H1 (cell line): ENCODE data around the gene SLC5A10. TPM values are rescaled to one million over a fixed set of nuclear protein-coding genes. Genes with fewer than 3 reads are reported as not detected.

ENCODE experiments used
- CTCF ChIA-PET: fragments of 300-600 bp; sonication (Branson Sonifier 250); formaldehyde crosslinking; loops from one replicate; lab custom pipeline; 2021; ENCODE audit not compliant: partially characterized antibody; lab: Charles Lee
- POLR2A ChIA-PET: fragments of 300-600 bp; sonication (Branson Sonifier 250); formaldehyde crosslinking; loops from one replicate; lab custom pipeline; 2021; ENCODE audit warnings: inconsistent platforms; ENCODE audit not compliant: partially characterized antibody; lab: Charles Lee
- DNase-seq, 2 experiments: peaks; one replicate each; pipeline versions ENCODE4 v3.0.0 to v3.0.0-alpha.2; 2010 to 2022; ENCODE audit warnings: low spot score in 2 of 2, low read depth in 1 of 2, mixed read lengths in 1 of 2
- FAIRE-seq: peaks from 2 replicates; lab custom pipeline; 2011; peaks lifted over from hg19 to GRCh38; lab: Jason Lieb, UNC
- H2AFZ ChIP-seq: 2 replicates; pipeline ENCODE4 v1.8.1; 2012; ENCODE audit warnings: low read length, inconsistent platforms
- H2AK5ac ChIP-seq: 2 replicates; pipeline ENCODE4 v1.6.1; 2013; ENCODE audit warnings: low read depth, low read length
- H2BK120ac ChIP-seq: replicated peaks from 2 replicates; pipeline ENCODE3; 2013; ENCODE audit warnings: low read depth, low read length, inconsistent platforms
- H2BK12ac ChIP-seq: 2 replicates; pipeline ENCODE4 v1.6.1; 2013; ENCODE audit warnings: low read depth, low read length
- H2BK15ac ChIP-seq: 2 replicates; pipeline ENCODE4 v1.6.1; 2013; ENCODE audit warnings: low read length
- H2BK20ac ChIP-seq: 2 replicates; pipeline ENCODE4 v1.6.1; 2013; ENCODE audit warnings: low read length
- H2BK5ac ChIP-seq: 2 replicates; pipeline ENCODE4 v1.6.1; 2013; ENCODE audit warnings: low read depth, low read length
- H3K14ac ChIP-seq: 2 replicates; pipeline ENCODE4 v1.6.1; 2013; ENCODE audit warnings: inconsistent platforms; ENCODE audit not compliant: insufficient read length
- H3K18ac ChIP-seq: 2 replicates; pipeline ENCODE4 v1.6.1; 2013; ENCODE audit warnings: low read length; ENCODE audit errors: extremely low read depth
- H3K23ac ChIP-seq: 2 replicates; pipeline ENCODE4 v1.6.1; 2013; ENCODE audit warnings: inconsistent platforms; ENCODE audit not compliant: insufficient read length
- H3K23me2 ChIP-seq: 2 replicates; pipeline ENCODE4 v1.6.1; 2013; ENCODE audit warnings: low read depth, low read length
- H3K27ac ChIP-seq: 2 replicates; pipeline ENCODE4 v1.6.1; 2011; ENCODE audit warnings: low read depth, low read length, inconsistent platforms
- H3K27me3 ChIP-seq, 4 experiments: replicated peaks in 1 of 4; 1 replicate in 1 of 4; 2 replicates in 3 of 4; pipeline versions ENCODE4 v1.6.1 to v1.8.1; 2011 to 2013; ENCODE audit warnings: low read length in 3 of 4, mild to moderate bottlenecking in 3 of 4, inconsistent platforms in 2 of 4, mixed read lengths in 2 of 4, moderate library complexity in 1 of 4; ENCODE audit not compliant: control insufficient read depth in 3 of 4, insufficient read depth in 3 of 4; ENCODE audit errors: extremely low read depth in 1 of 4
- H3K36me3 ChIP-seq, 4 experiments: 2 replicates each; pipeline versions ENCODE4 v1.6.1 to v1.8.1; 2011 to 2013; ENCODE audit warnings: mild to moderate bottlenecking in 4 of 4, low read length in 3 of 4, moderate library complexity in 2 of 4, control low read depth in 1 of 4, inconsistent platforms in 1 of 4; ENCODE audit not compliant: insufficient read depth in 4 of 4, control insufficient read depth in 2 of 4
- H3K4ac ChIP-seq: replicated peaks from 2 replicates; pipeline ENCODE3; 2013; ENCODE audit warnings: low read length, low read depth, mixed read lengths, inconsistent platforms; ENCODE audit not compliant: insufficient read length
- H3K4me1 ChIP-seq, 4 experiments: replicated peaks in 1 of 4; 1 replicate in 1 of 4; 2 replicates in 3 of 4; pipeline versions ENCODE4 v1.6.1 to v1.8.1; 2011 to 2013; ENCODE audit warnings: low read length in 3 of 4, inconsistent platforms in 2 of 4, mixed read lengths in 1 of 4; ENCODE audit not compliant: insufficient read depth in 4 of 4, control insufficient read depth in 3 of 4
- H3K4me2 ChIP-seq, 2 experiments: 2 replicates each; pipeline versions ENCODE4 v1.6.1 to v1.8.1; 2011 to 2013; ENCODE audit warnings: low read depth in 2 of 2, low read length in 2 of 2, control low read depth in 1 of 2, inconsistent platforms in 1 of 2, mild to moderate bottlenecking in 1 of 2; ENCODE audit not compliant: insufficient read depth in 1 of 2
- H3K4me3 ChIP-seq, 4 experiments: fragments of 200-600, 300-600 bp in 1 of 4; sonication (generic), shearing (Covaris generic), sonication (Bioruptor Twin) in 1 of 4; 2 replicates each; pipeline versions ENCODE4 v1.5.1 to v1.8.1; 2011 to 2016; ENCODE audit warnings: low read length in 4 of 4, low read depth in 3 of 4, control low read depth in 2 of 4, inconsistent platforms in 2 of 4, mild to moderate bottlenecking in 2 of 4, mixed read lengths in 1 of 4, moderate library complexity in 1 of 4; ENCODE audit not compliant: insufficient read depth in 2 of 4; ENCODE audit errors: extremely low read depth in 1 of 4
- H3K56ac ChIP-seq: replicated peaks from 2 replicates; pipeline ENCODE3; 2013; ENCODE audit warnings: low read depth, mild to moderate bottlenecking, mixed read lengths, low read length, inconsistent platforms; ENCODE audit not compliant: insufficient read length
- H3K79me1 ChIP-seq: 2 replicates; pipeline ENCODE4 v1.6.1; 2013; ENCODE audit warnings: low read depth, low read length, control low read depth
- H3K79me2 ChIP-seq, 2 experiments: 2 replicates each; pipeline versions ENCODE4 v1.6.1 to v1.8.1; 2012 to 2013; ENCODE audit warnings: low read length in 2 of 2, mild to moderate bottlenecking in 2 of 2, inconsistent platforms in 1 of 2; ENCODE audit not compliant: insufficient read depth in 2 of 2, control insufficient read depth in 1 of 2
- H3K9ac ChIP-seq, 4 experiments: replicated peaks in 1 of 4; 1 replicate in 1 of 4; 2 replicates in 3 of 4; pipeline versions ENCODE4 v1.6.1 to v1.8.1; 2011 to 2013; ENCODE audit warnings: low read depth in 3 of 4, low read length in 3 of 4, control low read depth in 2 of 4, mild to moderate bottlenecking in 2 of 4, moderate library complexity in 2 of 4, inconsistent platforms in 1 of 4; ENCODE audit errors: extremely low read depth in 1 of 4
- H3K9me3 ChIP-seq, 2 experiments: 2 replicates each; pipeline versions ENCODE4 v1.6.1 to v1.8.1; 2012 to 2013; ENCODE audit warnings: mild to moderate bottlenecking in 2 of 2, moderate library complexity in 2 of 2, control low read depth in 1 of 2, inconsistent platforms in 1 of 2, low read depth in 1 of 2, low read length in 1 of 2, mixed read lengths in 1 of 2; ENCODE audit not compliant: insufficient read depth in 2 of 2
- H4K20me1 ChIP-seq, 2 experiments: replicated peaks in 1 of 2; 2 replicates each; pipeline versions ENCODE3 to v1.8.1; 2011 to 2013; ENCODE audit warnings: inconsistent platforms in 2 of 2, low read length in 2 of 2, mild to moderate bottlenecking in 1 of 2; ENCODE audit not compliant: insufficient read depth in 2 of 2, control insufficient read depth in 1 of 2
- H4K5ac ChIP-seq: 2 replicates; pipeline ENCODE4 v1.6.1; 2013; ENCODE audit warnings: low read length, low read depth, mixed read lengths, inconsistent platforms; ENCODE audit not compliant: insufficient read length
- H4K8ac ChIP-seq: 2 replicates; pipeline ENCODE4 v1.8.0; 2013; ENCODE audit warnings: mild to moderate bottlenecking, moderate library complexity, low read length, inconsistent platforms; ENCODE audit not compliant: insufficient read depth; ENCODE audit errors: extremely low read depth
- H4K91ac ChIP-seq: replicated peaks from 2 replicates; pipeline ENCODE3; 2013; ENCODE audit warnings: low read length, mixed read lengths, inconsistent platforms; ENCODE audit not compliant: insufficient read length
- BACH1 ChIP-seq: IDR thresholded peaks from 2 replicates; pipeline ENCODE4 v1.6.1; 2012; ENCODE audit warnings: low read length, improper control_type of control experiment
- CBX8 ChIP-seq: fragments of 300-800, 300-1000 bp; sonication (generic); IDR thresholded peaks from 2 replicates; pipeline ENCODE4 v1.7.1; 2016; ENCODE audit warnings: low read depth, low read length, borderline replicate concordance
- GABPA ChIP-seq: IDR thresholded peaks from 2 replicates; pipeline ENCODE4 v1.6.1; 2011; ENCODE audit warnings: mild to moderate bottlenecking, low read length, moderate library complexity, borderline replicate concordance; ENCODE audit not compliant: insufficient read depth
- KDM5A ChIP-seq: fragments of 200-600 bp; IDR thresholded peaks from 2 replicates; pipeline ENCODE4 v1.7.1; 2012; ENCODE audit warnings: mild to moderate bottlenecking, low read length, inconsistent platforms, mixed read lengths
- POU5F1 ChIP-seq: IDR thresholded peaks from 2 replicates; pipeline ENCODE4 v1.6.1; 2011; ENCODE audit warnings: low read depth, mild to moderate bottlenecking, low read length, moderate library complexity
- RFX5 ChIP-seq: IDR thresholded peaks from 2 replicates; pipeline ENCODE4 v1.6.1; 2011; ENCODE audit warnings: low read depth, low read length, improper control_type of control experiment, borderline replicate concordance
- RXRA ChIP-seq: IDR thresholded peaks from 2 replicates; pipeline ENCODE4 v1.6.1; 2011; ENCODE audit warnings: low read depth, mild to moderate bottlenecking, low read length, moderate library complexity; ENCODE audit not compliant: insufficient read depth
- SIRT6 ChIP-seq: IDR thresholded peaks from one replicate; pipeline ENCODE4 v1.7.1; 2012; ENCODE audit warnings: low read length, inconsistent platforms
- TAF1 ChIP-seq: IDR thresholded peaks from 2 replicates; pipeline ENCODE4 v1.6.1; 2011; ENCODE audit warnings: mild to moderate bottlenecking, low read depth, low read length
- USF2 ChIP-seq: IDR thresholded peaks from 2 replicates; pipeline ENCODE4 v1.6.1; 2011; ENCODE audit warnings: low read length, improper control_type of control experiment
- WGBS, 2 experiments: shearing (Covaris generic) in 1 of 2; methylation state at CpG; one replicate each; pipeline versions ENCODE4 v1.1.6 to v1.1.7; 2013 to 2015; ENCODE audit warnings: low lambda C conversion rate in 2 of 2, mixed read lengths in 2 of 2, inconsistent platforms in 1 of 2, low coverage in 1 of 2, missing lambda C conversion rate in 1 of 2; ENCODE audit not compliant: insufficient replicate concordance in 2 of 2, insufficient coverage in 1 of 2, insufficient read length in 1 of 2; ENCODE audit errors: extremely low coverage in 1 of 2, missing lambda C conversion rate in 1 of 2; 5-methylcytosine and 5-hydroxymethylcytosine counted together
- polyA plus RNA-seq, 7 experiments: library from polyadenylated mRNA; depleted of rRNA in 3 of 7; stranded (reverse) in 5 of 7; unstranded in 2 of 7; fragments of >200 nt in 5 of 7; fragments of 200-250 nt in 2 of 7; gene quantifications; 1 replicate in 5 of 7; 2 replicates in 1 of 7; 4 replicates in 1 of 7; pipeline versions ENCODE4 v1.2.1 to v1.2.3, GENCODE V29; 2011 to 2013; ENCODE audit warnings: missing spikeins in 2 of 7, mixed read lengths in 2 of 7
- total RNA-seq: library from RNA; stranded (reverse); fragmentation: NEBNext Ultra II Directional; extraction: Animal tissue kit (Norgen Biotek cat#: 25700); gene quantifications from 2 replicates; pipeline ENCODE4 v1.2.1, GENCODE V29; 2021
- TF ChIP-seq, protein P1 (sequence below), 3 experiments: IDR thresholded peaks; 1 replicate in 2 of 3; 2 replicates in 1 of 3; pipeline versions ENCODE4 v1.5.1 to v1.6.1; 2011; ENCODE audit warnings: low read length in 3 of 3, mild to moderate bottlenecking in 3 of 3, inconsistent platforms in 2 of 3, low read depth in 1 of 3, moderate library complexity in 1 of 3; ENCODE audit not compliant: insufficient read depth in 1 of 3; ENCODE audit errors: control extremely low read depth in 1 of 3

The SLC5A10 gene
- total and polyA plus RNA-seq, 2 of the 8 experiments (the other 6 are each of a cell fraction or from before 2014, with no cell fraction given), result 0.05 to 0.11 TPM

DNA sequence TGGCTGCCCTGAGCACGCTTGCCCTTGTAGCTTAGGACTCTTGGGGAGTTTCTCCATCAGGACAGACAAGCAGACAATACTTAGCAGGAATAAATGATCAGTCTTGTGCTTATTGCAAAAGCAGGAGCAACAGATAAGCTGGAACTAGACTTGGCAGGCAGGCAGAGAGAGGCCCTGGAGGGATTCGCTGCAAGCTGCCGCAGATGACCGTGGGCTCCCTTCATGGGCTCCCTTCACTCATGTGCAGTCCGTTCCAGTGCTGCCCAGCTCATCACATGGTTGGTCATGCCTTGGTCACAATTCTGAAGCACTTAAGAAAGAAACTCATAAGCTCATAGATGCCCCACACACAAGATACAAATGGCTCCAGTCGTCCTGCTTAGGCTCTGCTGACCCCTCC, 2.4 kb upstream of the SLC5A10 start:
- Histone ChIP-seq H2BK15ac (no peak overlapping the region), H4K8ac (no peak overlapping the region), H3K23ac (no peak overlapping the region), H4K91ac (no peak overlapping the region), H2BK120ac (no peak overlapping the region), H3K4me1 (no peaks in the 10 kb centered on the region; a peak in 1 of 7 replicates), H3K79me2 (no peaks in the 10 kb centered on the region), H3K4me3 (no peak overlapping the region), H3K9ac (no peak overlapping the region), H2AFZ (0 out of 2 replicates have a peak overlapping the region, but pooled peaks have one; percentile 45), H3K27me3 (no peaks in the 10 kb centered on the region), H2BK20ac (no peak overlapping the region), H3K4me2 (no peak overlapping the region), H3K9me3 (no peaks in the 10 kb centered on the region), H3K36me3 (no peaks in the 10 kb centered on the region), H3K56ac (no peak overlapping the region), H2BK5ac (no peak overlapping the region), H3K18ac (no peak overlapping the region), H3K27ac (no peak overlapping the region), H4K5ac (no peak overlapping the region), H2AK5ac (no peak overlapping the region), H4K20me1 (no peaks in the 10 kb centered on the region), H3K4ac (no peak overlapping the region), H3K23me2 (no peaks in the 10 kb centered on the region), H2BK12ac (no peak overlapping the region), H3K14ac (no peak overlapping the region), H3K79me1 (no peaks in the 10 kb centered on the region)
- FAIRE-seq (no peak), DNase-seq (no peak)
- POLR2A ChIA-PET, result no interaction called here
- 91% methylated on average over 6 of the region's 6 CpGs; no CpG with 5 or more reads in 1 of the 2 experiments for WGBS, 2 experiments
- CTCF ChIA-PET, result interaction anchor here (0.6 to 2.6 kb wide), 3 partner anchors 9 to 47 kb away, joined by 4 to 10 read pairs (median 8); no protein-coding TSS in a partner anchor
- TF ChIP-seq POU5F1 (no peak), SIRT6 (no peak), RXRA (no peak), TAF1 (no peak), BACH1 (no peak), KDM5A (no peak), RFX5 (no peak), GABPA (no peak), CBX8 (no peak), USF2 (no peak)
- TF ChIP-seq, protein P1, sequence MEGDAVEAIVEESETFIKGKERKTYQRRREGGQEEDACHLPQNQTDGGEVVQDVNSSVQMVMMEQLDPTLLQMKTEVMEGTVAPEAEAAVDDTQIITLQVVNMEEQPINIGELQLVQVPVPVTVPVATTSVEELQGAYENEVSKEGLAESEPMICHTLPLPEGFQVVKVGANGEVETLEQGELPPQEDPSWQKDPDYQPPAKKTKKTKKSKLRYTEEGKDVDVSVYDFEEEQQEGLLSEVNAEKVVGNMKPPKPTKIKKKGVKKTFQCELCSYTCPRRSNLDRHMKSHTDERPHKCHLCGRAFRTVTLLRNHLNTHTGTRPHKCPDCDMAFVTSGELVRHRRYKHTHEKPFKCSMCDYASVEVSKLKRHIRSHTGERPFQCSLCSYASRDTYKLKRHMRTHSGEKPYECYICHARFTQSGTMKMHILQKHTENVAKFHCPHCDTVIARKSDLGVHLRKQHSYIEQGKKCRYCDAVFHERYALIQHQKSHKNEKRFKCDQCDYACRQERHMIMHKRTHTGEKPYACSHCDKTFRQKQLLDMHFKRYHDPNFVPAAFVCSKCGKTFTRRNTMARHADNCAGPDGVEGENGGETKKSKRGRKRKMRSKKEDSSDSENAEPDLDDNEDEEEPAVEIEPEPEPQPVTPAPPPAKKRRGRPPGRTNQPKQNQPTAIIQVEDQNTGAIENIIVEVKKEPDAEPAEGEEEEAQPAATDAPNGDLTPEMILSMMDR (IDR thresholded peaks at IDR 0.05; ENCODE audit: control extremely low read depth in 1 of 3, insufficient read depth in 1 of 3, low read depth in 1 of 3, low read length in 3 of 3), result no peak
